HFFc6 (cell line): ENCODE data around the gene CCDC107. TPM values are rescaled to one million over a fixed set of nuclear protein-coding genes. Genes with fewer than 3 reads are reported as not detected.

Source experiments
- DNase-seq: peaks from one replicate; pipeline ENCODE4 v3.0.0-alpha.2; 2018
- H3K27ac Mint-ChIP-seq: 2 replicates; pipeline ENCODE4 v1.8.0; 2020; ENCODE audit warnings: mild to moderate bottlenecking, mixed read lengths
- H3K27me3 Mint-ChIP-seq: 2 replicates; pipeline ENCODE4 v1.8.0; 2021; ENCODE audit warnings: mild to moderate bottlenecking, moderate library complexity, mixed read lengths; ENCODE audit not compliant: insufficient read depth
- H3K36me3 Mint-ChIP-seq: 2 replicates; pipeline ENCODE4 v1.8.0; 2021; ENCODE audit warnings: low read depth, mixed read lengths
- H3K4me1 Mint-ChIP-seq: 2 replicates; pipeline ENCODE4 v1.8.0; 2020; ENCODE audit warnings: low read depth, mixed read lengths
- H3K4me3 Mint-ChIP-seq: 2 replicates; pipeline ENCODE4 v1.8.0; 2020; ENCODE audit warnings: mild to moderate bottlenecking, moderate library complexity, mixed read lengths
- H3K9me3 Mint-ChIP-seq: 2 replicates; pipeline ENCODE4 v1.8.0; 2020; ENCODE audit warnings: mild to moderate bottlenecking, mixed read lengths
- total RNA-seq, 6 experiments: library from RNA; stranded (reverse); fragmentation: NEBNext Ultra II Directional; extraction: Animal tissue kit (Norgen Biotek cat#: 25700); gene quantifications; 2 replicates in 1 of 6; 3 replicates in 5 of 6; pipeline ENCODE4 v1.2.3, GENCODE V29; 2021
- TF ChIP-seq, protein P1 (sequence below): fragments of 200-600 bp; sonication (generic); IDR thresholded peaks from 2 replicates; pipeline ENCODE4 v1.5.0; 2021; ENCODE audit warnings: antibody characterized with exemption, mild to moderate bottlenecking

Gene CCDC107
- total RNA-seq, 6 experiments from 2014 or later = 22.5 to 29.8 (median 24.6) TPM

- TF ChIP-seq, protein P1, sequence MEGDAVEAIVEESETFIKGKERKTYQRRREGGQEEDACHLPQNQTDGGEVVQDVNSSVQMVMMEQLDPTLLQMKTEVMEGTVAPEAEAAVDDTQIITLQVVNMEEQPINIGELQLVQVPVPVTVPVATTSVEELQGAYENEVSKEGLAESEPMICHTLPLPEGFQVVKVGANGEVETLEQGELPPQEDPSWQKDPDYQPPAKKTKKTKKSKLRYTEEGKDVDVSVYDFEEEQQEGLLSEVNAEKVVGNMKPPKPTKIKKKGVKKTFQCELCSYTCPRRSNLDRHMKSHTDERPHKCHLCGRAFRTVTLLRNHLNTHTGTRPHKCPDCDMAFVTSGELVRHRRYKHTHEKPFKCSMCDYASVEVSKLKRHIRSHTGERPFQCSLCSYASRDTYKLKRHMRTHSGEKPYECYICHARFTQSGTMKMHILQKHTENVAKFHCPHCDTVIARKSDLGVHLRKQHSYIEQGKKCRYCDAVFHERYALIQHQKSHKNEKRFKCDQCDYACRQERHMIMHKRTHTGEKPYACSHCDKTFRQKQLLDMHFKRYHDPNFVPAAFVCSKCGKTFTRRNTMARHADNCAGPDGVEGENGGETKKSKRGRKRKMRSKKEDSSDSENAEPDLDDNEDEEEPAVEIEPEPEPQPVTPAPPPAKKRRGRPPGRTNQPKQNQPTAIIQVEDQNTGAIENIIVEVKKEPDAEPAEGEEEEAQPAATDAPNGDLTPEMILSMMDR = no peak
- H3K27me3 Mint-ChIP-seq = peaks cover 9% of the 10 kb centered on the region
- H3K4me3 Mint-ChIP-seq = no peak overlapping the region
- H3K4me1 Mint-ChIP-seq = peaks cover 43% of the 10 kb centered on the region
- DNase-seq = no peak
- H3K9me3 Mint-ChIP-seq = no peaks in the 10 kb centered on the region
- H3K36me3 Mint-ChIP-seq = peaks cover 16% of the 10 kb centered on the region
- H3K27ac Mint-ChIP-seq = peak overlapping the region; percentile 78
Observed at GRCh38 chr9:35695943-35696401, 37.9 kb downstream of the CCDC107 start.

DNA sequence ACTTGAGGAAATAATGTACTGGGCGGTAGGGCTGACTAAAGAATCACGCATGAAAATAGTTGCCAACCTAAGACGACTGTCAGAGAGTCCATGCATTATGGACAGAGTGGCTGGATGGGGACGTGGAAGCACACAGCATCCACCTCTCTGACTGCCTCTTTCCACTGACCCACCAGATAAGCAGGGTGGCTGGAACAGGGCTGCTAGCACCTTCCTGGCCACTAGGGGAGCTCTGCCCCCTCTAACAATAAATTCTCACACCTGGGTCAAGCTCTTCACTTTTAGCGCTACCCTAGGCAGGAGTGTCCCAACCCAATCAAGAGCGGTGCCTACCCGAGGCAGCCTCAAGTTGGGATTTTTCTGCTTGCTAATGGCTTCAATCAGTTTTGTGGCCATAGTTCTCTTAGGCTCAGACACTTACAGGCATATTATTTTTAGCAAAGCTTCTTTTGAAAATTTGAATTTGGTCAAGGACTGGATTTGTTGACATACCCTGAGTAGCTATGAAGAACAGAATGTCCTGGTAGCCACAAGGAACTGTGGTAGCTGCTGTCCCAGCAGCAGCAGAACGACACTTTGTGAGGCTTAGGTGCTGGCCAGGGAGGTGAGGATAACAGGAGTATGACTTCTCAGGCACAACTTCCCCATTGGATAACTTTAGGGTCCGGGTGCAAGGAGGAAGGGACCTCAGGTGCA, 38.6 kb downstream of the CCDC107 start:
- TF ChIP-seq, protein P1 = peak; percentile 89
- Mint-ChIP-seq H3K27ac (peak overlapping the region; percentile 78), H3K9me3 (no peaks in the 10 kb centered on the region), H3K4me1 (peaks cover 37% of the 10 kb centered on the region), H3K27me3 (peaks cover 4% of the 10 kb centered on the region; the same call in 1 of the 2 replicates), H3K36me3 (peaks cover 16% of the 10 kb centered on the region), H3K4me3 (peak overlapping the region; percentile 36; the same call in 1 of the 2 replicates)
- DNase-seq = no peak

DNA sequence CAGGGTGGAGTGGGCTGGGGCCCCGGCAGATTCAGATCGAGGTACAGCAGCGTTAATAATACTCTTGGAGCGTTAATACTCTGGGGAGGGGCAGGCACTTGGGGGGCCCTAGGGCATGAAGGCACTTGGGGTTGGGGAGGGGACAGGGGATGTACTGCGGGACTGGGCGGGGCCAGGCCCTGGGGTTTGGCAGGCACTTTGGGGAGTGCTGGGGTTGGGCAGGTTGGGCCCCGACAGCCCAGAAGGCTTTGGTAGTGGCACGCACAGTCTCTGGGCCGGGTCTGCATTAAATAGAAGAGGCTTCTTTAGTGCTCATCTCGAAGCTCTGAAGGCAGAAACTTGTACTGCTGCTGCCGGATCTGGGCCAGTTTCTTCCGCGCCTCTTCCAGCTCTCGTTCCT, 39.4 kb downstream of the CCDC107 start:
- Mint-ChIP-seq H3K27ac (peak overlapping the region; percentile 19; the same call in 1 of the 2 replicates), H3K36me3 (peaks cover 16% of the 10 kb centered on the region), H3K4me3 (no peak overlapping the region), H3K9me3 (no peaks in the 10 kb centered on the region), H3K27me3 (peaks cover 4% of the 10 kb centered on the region; the same call in 1 of the 2 replicates), H3K4me1 (peaks cover 31% of the 10 kb centered on the region)
- DNase-seq = no peak
- TF ChIP-seq, protein P1 = no peak

- H3K4me3 Mint-ChIP-seq = no peak overlapping the region
- H3K9me3 Mint-ChIP-seq = no peaks in the 10 kb centered on the region
- peaks cover 4% of the 10 kb centered on the region; the same call in 1 of the 2 replicates for H3K27me3 Mint-ChIP-seq
- H3K36me3 Mint-ChIP-seq = peaks cover 16% of the 10 kb centered on the region
- H3K4me1 Mint-ChIP-seq = peaks cover 31% of the 10 kb centered on the region
- TF ChIP-seq, protein P1 = no peak
- peak overlapping the region; percentile 19; the same call in 1 of the 2 replicates for H3K27ac Mint-ChIP-seq
- DNase-seq = no peak
Observed at GRCh38 chr9:35698231-35698630, 40.1 kb downstream of the CCDC107 start.

- TF ChIP-seq, protein P1 = no peak
- Mint-ChIP-seq H3K27me3 (peaks cover 4% of the 10 kb centered on the region; the same call in 1 of the 2 replicates), H3K27ac (no peak overlapping the region), H3K9me3 (no peaks in the 10 kb centered on the region), H3K4me1 (peaks cover 28% of the 10 kb centered on the region), H3K4me3 (no peak overlapping the region), H3K36me3 (peaks cover 27% of the 10 kb centered on the region)
- DNase-seq = no peak
Observed at GRCh38 chr9:35700031-35700430, 41.9 kb downstream of the CCDC107 start.
